Activated effector memory CD4-positive, alpha-beta T cell treated with anti-CD3 and anti-CD28 coated beads, Interleukin-2, amount 50 U/mL, for 16 hours (primary cell): Measurements from ENCODE around the gene TSNAX.
"Not testable (repeated sequence)": the region's sequence is repeated elsewhere in the genome, so short reads cannot be mapped to it uniquely, and the experiment has no call there.

Experiments
- DNase-seq: peaks from one replicate; pipeline ENCODE4 v3.0.0-alpha.2; 2020

The TSNAX gene, protein sequence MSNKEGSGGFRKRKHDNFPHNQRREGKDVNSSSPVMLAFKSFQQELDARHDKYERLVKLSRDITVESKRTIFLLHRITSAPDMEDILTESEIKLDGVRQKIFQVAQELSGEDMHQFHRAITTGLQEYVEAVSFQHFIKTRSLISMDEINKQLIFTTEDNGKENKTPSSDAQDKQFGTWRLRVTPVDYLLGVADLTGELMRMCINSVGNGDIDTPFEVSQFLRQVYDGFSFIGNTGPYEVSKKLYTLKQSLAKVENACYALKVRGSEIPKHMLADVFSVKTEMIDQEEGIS

DNA sequence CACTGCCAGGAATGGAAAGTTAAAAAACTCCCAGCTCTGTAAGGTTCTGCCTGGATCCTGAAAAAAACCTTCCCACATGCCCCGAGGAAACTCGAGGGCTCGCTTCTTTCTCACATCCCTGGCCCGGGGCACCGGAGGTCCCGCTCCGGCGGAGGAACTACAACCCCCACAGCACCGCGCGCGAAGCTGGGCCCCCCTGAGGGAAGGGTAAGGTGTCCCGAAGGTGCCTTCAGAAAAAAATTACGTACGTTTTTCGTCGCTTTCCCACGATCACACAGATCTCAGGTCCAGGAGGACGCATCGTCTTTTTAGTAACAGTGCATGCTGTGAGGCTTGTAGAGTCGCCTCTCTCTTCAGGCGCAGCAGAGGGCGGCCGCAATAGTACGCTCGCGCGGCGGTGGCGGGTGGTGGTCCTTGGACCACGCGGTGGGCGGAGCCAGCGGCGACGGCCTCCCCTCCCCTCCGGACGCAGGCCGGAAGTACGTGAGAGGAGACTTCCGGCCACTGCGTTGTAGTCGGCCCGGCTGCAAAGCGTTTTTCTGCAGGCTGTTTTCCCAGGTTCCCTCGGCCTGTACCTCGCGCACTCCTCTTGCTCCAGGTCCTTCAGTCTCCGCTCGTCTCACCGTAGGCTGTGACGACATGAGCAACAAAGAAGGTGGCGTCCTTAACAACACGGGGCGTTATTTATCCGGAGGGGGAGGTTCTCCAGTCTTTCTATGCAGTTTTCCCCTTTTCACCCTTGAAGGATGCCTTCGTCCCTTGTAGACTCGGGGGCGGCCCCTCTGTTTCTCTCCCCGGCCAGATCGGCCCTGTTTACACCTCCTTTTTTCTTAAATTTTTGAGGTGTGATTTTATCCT lies at the start of gene TSNAX:
TSS of gene TSNAX (plus strand) at position 498 of the 858 bp plus-strand sequence. CDS start at position 640, 142 bp downstream.
- peak; percentile 96 for DNase-seq

DNA sequence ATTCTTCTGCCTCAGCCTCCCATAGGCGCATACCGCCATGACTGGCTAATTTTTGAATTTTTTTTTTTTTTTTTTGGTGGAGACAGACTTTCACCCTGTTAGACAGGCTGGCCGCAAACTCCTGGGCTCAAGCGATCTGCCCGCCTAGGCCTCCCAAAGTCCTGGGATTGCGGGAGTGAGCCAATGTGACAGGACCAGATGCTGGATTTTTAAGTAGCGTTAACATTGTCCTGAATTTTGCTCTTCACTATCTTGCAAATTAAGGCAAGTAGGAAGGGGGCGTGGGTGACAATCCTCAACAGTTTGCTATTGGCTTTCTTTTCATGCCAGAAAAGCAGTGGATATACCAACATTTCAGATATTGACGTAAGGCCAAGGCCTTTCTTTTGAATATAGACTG lies 49.7 kb upstream of the TSNAX start:
- DNase-seq: no peak

DNA sequence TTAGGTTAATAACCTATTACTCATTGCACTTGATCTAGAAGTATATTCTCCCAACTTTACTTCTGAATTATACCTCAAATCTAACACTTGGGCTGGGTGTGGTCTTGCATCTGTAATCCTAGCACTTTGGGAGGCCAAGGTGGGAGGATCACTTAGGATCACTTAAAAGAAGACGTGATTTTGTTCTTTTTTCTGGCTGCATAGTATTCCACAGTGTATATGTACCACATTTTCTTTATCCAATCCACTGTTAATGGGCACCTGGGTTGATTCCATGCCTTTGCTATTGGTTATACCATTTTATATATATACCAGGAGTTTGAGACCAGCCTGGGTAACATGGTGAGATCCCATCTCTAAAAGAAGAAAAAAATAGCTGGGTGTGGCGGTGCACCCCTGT lies 48.5 kb upstream of the TSNAX start:
- DNase-seq: no peak

DNA sequence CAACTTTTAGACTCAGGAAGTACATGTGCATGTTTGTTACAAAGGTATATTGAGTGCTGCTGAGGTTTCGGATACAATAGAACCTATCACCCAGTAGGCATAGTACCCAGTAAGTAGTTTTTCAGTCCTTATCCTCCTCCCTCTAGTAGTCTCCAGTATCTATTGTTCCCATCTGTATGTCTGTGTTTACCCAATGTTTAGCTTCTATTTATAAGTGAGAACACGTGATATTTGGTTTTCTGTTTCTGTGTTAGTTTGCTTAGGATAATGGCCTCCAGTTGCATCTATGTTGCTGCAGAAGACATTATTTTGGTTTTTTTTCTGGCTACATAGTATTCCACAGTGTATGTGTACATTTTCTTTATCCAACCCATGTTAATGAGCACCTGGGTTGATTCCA lies 47.2 kb upstream of the TSNAX start:
- no peak for DNase-seq

DNA sequence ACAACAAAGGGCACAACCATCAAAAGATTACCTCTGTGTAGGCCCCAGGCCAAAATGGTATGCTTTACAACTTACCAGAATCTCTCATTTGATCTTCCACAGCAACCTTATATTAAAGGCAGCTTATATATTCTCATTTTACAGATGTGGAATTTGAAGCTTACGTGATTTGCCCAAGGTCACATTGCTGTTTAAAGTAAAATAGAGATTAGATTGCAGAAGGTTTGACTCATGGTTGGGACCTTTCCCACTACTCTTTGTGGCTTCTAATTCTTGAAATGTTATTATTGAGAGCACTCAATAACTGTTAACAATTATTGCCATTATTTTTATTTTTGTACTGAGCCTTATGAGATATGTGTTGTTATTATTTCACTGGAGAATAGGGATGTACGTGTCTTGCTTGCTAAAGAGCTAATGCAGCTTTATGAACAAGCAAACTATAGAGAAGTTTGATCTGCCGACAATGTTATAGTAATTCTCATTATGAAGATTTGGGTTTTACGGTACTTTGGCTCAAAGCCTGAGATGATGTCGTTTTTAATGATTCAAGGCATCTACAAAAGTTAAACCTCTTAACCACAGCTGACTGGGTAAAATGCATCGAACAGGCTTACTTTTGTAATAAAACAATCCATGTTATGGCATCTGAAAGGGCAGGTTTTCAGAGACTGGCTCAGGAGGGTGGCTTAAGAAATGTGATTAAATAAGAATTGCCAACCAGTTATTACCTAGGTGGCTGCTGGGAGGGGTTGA lies 43.3 kb upstream of the TSNAX start:
- no peak for DNase-seq

DNA sequence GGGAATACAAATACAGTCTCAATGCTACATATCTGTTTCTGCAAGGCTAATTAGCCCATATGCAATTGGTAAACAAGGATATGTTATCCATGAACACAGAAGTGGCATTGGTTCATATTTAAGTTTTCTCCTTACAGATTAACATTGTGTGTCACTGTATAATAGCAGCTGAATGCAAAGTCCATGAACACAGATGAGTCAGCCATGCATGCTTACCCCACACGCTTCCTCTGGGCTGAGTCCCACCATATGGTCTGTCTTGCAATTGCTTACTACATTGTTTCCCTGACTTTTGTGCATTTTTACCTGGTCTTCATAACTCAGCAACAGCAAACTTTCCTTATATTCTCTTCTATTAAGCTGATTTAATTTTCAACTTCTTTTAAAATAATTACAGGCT lies 41.5 kb upstream of the TSNAX start:
- no peak for DNase-seq

DNA sequence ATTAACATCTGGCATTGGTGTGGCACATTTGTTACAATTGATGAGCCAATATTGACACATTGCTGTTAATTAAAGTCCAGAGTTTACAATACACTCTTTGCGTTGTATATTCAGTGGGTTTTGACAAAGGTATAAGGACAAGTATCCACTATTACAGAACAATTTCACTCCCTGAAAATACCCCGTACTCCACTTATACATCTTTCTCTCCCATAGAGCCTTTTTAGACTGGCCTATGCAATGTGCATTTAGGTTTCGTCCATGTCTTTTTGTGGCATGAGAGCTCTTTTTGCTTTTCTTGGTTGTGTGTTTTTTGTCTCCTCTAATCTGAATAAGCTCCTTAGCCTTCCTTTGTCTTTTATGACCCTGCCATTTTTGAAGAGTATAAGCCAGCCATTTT lies 40.6 kb upstream of the TSNAX start:
- DNase-seq: no peak

DNA sequence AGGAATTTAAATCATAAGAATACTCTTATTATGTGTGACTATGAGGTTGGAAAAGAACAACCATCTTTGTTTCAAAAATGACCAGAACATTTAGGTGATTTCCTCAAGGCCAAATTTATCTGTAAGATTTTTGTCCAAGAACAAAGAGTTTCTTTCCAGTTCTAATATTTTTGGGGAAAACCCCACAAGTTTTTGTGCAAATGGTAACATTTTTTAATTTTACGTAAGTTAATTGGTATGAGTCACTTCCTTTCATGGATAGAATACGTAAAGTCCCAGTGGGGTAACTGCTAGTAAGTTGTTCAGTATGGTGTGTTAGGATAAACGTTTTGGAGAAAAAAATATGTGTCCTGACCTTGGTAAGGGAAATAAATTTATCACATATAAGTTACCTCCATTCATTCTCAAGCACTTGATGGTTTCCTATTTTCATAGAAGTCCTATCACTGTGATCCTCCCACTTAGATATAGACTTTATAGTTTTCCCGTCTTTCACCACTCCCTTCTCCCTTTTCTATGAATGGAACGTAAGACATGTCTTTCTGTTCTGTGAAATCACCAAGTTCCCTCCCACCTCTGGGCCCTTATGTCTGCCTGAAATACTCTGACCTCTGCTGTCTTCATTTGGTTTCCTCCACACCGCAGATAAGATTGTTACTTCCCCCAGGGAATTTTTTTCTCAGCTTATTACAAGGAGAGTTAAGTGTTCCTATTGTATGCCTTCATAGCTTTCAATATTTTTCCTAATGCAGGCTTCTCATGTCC lies 34.9 kb upstream of the TSNAX start:
- no peak for DNase-seq

DNA sequence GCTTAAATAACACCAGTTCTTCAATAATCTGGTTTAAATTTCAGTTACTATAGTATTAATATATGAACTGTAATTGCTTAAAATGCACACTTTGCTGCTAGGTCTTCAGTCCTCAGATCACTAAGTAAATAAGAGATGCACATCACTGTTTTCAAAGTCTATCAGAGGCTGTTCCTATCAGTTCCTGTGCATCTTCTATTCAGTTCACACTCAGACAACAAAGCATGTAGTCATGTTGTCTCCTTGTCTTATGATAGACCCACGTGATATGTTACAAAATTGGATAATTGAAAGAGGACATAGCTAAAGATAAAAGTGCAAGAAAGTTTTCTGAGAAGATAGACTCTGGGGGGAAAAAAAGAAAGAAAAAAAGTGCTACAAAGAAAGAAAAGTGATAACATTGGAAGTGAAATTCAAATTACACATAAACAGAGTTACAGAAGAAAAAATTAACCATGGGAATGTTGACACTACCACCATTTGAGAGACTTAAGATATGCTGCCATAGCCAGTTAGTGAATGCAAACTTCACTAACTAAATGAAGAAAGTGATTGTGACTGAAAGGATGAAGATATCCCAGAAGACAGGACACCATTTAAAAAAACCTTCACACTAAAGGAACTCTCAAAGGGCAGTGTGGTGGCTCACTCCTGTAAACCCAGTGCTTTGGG lies 33.9 kb upstream of the TSNAX start:
- DNase-seq: no peak

DNA sequence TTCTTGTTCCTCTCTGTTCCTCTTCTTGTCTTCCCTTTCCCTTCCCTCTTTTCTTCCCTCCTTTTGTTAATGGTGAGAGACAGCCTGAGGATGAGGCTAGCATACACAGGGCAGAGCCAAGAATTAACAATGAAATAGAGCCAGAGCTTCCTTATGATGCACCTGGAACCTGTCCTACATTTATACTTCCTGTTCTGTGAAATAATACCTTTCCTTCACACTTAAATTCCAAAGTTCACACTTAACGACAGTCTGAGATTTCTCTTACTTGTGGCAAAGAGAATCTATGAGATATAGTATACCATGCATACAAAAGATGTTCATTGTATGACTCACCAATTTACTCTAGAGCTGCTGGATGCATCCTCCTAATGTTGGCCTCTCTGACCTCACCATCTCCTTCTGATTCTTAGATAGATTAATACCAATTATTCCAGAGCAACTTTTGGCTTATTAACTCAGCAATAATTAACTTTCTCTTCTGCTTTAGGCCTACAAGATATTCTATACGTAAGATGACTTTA lies 30.8 kb upstream of the TSNAX start:
- no peak for DNase-seq

DNA sequence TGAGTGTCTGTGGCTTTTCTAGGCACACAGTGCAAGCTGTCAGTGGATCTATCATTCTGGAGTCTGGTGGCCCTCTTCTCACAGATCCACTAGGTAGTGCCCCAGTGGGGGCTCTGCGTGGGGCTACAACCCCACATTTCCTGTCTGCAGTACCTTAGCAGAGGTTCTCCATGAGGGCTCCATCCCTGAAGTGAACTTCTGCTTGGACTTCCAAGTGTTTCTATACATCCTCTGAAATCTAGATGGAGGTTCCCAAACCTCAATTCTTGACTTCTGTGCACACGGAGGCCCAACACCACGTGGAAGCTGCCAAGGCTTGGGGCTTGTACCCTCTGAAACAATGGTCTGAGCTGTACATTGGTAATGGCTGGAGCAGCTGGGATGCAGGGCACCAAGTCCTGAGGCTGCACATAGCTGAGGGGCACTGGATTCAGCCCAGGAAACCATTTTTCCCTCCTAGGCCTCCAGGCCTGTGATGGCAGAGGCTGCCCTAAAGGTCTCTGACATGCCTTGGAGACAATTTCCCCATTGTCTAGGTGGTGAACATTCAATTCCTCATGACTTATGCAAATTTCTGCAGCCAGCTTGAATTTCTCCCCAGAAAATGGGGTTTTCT lies 29.2 kb upstream of the TSNAX start:
- no peak for DNase-seq

DNA sequence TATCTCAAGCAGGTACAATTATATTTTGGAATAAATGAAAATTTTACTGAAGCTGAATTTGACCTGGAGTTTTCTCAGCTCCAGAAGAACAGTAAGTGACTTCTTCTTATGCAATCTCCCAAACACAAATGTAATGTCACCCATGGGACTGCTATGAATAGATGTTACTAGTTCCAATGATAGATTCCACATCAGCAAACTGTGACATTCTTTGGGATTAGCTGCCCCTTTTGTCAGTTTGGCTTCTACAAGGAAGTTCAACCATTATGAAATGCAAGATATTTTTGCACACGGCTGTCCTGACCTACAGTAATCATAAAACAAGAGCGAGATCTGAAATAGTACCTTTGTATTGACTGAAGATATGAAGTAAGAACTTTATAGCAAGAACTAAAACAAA lies 27.8 kb upstream of the TSNAX start:
- DNase-seq: no peak

DNA sequence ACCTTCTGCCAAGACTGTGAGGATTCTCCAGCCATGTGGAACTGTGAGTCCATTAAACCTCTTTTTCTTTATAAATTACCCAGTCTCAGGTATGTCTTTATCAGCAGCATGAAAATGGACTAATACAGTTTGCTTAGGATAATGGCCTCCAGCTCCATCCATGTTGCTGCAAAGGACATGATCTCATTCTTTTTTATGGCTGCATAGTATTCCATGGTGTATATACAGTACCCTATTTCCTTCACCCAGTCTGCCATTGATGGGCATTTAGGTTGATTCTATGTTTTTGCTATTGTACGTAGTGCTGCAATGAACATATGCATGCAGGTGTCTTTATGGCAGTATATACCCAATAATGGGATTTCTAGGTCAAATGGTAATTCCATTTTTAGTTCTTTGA lies 25.3 kb upstream of the TSNAX start:
- not testable (repeated sequence) for DNase-seq

DNA sequence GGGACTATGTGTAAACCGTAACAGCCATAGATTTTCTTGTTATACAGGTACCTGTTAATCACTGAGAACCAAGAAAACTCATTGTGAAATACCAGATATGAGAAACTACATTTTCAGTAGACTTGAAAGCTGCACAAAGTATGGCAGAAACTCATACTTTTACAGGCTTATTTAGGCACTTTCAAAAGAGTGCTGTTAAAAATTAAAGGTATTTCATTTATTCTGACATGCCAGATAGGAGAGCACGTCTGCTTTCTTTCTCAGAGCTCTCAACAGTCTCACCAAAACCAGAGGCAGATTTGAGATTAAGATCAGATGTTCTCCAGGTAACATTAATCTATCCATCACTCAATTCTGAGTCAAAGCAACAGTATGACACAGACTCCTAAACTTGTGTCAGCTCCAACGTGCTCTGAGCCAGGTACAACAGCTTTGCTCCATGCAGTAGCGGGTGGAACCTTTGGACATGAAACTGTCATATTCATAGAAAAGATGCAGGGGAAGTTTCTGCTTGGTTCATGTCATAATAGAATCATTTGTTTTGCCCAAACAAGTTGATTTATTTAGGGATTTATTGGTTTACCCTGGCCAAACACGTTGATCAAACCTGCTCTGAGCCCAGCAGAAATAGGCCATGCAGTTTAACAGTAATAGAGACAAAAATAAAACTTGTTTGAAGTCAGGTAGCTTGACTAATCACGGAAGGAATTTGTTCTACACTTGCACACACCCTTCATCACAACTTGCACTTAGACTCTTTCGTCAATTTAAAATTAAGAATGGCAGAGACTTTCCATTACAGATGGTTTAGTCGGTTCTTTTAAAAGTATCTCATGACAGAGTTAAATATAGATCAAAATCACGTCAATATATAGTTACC lies 20.8 kb upstream of the TSNAX start:
- no peak for DNase-seq

DNA sequence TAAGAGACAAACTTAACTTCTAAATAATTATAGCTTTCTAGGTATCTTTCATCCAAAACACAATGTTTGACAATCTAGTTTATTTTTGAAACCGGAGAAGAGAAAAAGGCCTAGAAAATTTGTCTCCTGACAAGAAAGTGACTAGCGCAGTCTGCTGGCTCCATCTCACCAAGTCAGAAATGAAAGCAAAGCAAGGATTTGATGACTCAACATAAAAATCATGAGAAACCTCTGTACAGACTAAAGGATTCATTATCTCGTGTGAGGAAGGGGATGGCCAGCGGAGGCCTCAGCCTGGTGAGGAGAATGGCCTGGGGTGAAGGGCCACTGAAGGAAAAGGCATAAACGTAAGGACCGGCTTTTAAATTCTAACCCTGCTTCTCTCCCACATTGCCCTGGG lies 20.0 kb upstream of the TSNAX start:
- no peak for DNase-seq

DNA sequence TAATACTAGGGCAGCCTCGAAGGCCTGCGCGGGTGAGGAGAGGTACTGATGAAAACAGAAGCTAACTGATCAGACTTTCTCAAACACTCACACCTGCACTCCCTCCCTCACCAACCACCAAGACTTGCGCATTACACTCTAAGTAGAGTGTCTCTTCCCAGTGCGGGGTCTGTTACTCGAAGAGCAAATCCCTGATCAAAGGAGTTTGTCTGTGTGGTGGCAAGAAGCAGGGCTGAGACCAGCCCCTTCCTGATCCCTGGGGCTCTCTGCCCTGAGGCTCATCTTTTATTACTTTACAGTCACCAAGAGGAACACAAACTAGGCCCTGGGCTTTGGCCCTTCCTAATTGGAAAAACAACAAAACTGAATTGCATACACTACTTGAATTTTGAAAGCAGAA lies 19.5 kb upstream of the TSNAX start:
- no peak for DNase-seq

DNA sequence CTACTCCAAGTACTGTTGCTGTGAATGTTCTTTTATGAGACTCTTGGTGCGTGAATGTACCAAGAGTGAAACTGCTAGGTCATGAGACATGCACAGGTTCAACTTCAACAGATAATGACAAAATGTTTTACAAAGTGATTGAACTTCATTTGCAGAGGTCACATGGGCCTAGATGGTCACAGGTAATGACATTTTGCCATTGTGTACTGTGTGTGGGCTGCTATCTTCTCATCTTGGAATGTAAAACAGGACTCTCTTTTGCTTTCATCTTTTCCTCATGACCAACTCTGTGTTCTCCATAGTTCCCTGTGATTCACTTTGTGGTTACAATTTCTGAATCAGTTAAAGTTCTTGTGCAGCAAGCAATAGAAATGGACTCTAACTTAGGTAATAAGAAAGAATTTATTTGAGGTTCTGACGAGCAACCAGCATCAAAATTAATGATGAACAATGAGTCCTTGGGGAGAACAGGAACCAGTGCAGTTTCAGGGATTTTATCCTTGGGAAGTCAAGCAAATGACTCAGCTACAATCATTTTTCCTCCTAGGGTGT lies 16.2 kb upstream of the TSNAX start:
- no peak for DNase-seq

DNA sequence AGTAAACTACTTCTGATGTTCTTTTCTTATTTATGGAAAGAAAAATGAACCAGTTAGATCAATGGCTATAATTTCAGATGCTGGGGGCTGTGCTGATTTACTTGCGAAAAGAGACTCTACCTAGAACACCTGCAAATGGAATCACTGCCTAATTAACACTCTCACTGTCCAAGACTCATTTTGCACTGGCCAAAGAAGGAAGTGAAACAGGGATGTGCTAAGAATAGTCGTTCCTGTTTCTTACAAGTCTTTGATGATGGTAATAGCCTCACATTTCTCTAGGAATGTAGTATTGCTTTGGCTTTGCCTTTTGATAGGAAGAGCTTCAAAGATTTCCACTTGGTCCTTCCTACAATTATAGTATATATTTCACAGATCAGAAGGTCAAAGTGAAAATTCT lies 12.7 kb upstream of the TSNAX start:
- DNase-seq: no peak

DNA sequence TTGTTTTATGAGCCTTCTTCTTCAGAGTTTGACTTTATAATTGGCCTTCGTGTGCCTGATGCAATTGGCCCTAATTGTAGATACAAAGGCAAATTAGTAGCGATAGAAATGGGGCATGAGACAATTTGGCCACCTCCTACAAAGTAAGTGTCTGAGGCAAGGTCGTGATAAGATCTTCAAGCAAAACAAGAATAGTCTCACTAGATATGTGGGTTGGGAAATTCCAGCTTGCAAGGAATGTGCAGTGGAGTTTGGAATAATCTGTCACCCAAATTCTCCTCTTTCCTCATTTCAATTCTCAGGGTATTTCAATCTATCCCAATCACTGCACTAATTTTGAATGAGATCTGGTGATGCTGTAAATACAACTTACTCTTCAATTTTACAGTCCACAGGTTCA lies 11.4 kb upstream of the TSNAX start:
- no peak for DNase-seq

DNA sequence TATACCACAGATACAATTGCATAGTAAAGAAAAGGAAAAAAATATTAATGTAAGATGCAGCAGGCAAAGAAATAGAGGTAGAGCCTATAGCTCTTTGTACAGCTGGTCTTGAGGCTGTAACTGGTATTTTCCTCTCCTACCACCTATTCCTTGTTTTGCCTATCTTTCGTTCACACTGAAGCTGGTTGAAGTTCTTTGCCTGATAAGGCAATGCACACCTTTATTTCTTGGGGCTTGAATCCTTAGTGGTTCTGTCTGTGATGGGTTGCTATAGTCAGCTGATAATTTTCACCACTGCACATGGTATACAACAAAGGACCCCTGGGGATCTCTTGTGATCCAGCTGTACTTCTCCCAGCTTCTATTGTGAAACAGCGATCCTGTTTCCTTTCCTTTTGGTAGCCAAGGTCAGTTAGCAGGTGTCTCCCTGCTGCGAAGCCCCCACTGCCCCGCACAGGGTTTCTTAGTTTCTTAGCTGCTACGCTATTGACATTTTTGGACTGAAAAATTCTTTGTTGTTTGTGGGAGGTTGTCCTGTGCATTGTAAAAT lies 9.9 kb upstream of the TSNAX start:
- DNase-seq: no peak
